Osteocyte (in vitro differentiated cells): ENCODE data around the gene WRNIP1. TPM values are rescaled to one million over a fixed set of nuclear protein-coding genes. Genes with fewer than 3 reads are reported as not detected.

ENCODE experiments used
- DNase-seq: peaks from one replicate; pipeline ENCODE4 v3.0.0; 2021; ENCODE audit warnings: mixed read lengths; ENCODE audit not compliant: unreplicated experiment; ENCODE audit errors: extremely low spot score
- H3K27ac Mint-ChIP-seq: one replicate; pipeline ENCODE4 v1.8.0; 2021; ENCODE audit warnings: mild to moderate bottlenecking, mixed read lengths; ENCODE audit not compliant: unreplicated experiment
- H3K27me3 Mint-ChIP-seq: one replicate; pipeline ENCODE4 v1.8.0; 2021; ENCODE audit warnings: mixed read lengths; ENCODE audit not compliant: unreplicated experiment
- H3K36me3 Mint-ChIP-seq: one replicate; pipeline ENCODE4 v1.8.0; 2021; ENCODE audit warnings: mixed read lengths; ENCODE audit not compliant: unreplicated experiment
- H3K4me1 Mint-ChIP-seq: one replicate; pipeline ENCODE4 v1.8.0; 2021; ENCODE audit warnings: mixed read lengths; ENCODE audit not compliant: unreplicated experiment
- H3K4me3 Mint-ChIP-seq: one replicate; pipeline ENCODE4 v1.8.0; 2021; ENCODE audit warnings: mild to moderate bottlenecking, moderate library complexity, mixed read lengths; ENCODE audit not compliant: unreplicated experiment
- H3K9me3 Mint-ChIP-seq: one replicate; pipeline ENCODE4 v1.8.0; 2021; ENCODE audit warnings: mixed read lengths; ENCODE audit not compliant: unreplicated experiment
- total RNA-seq: library from RNA; stranded (reverse); gene quantifications from 2 replicates; pipeline ENCODE4 v1.2.1, GENCODE V29; 2021
- TF ChIP-seq, protein P1 (sequence below): fragments of 200-600 bp; sonication (generic); IDR thresholded peaks from 2 replicates; pipeline ENCODE4 v1.5.0; 2021; ENCODE audit warnings: antibody characterized with exemption, mild to moderate bottlenecking, moderate library complexity

WRNIP1 gene
- total RNA-seq, 1 donor from 2014 or later, result 35.9 TPM

DNA sequence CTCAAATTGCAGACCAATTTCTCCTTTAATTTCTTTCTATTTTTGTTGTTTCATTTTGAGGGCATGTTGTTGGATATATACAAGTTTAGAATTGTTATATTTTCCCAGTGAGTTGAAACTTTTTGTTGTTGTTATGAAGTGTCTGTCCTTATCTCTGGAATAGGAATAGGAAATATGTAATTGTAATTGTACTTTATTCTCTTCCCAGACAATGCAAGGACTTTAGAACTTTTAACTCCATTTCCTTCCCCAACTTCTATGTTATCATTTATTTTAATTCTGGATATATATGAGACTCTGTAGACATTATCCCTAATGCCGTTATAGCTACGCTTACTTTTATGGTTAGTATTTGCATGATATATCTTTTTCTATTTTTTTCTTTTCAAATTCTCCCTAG, 64.1 kb downstream of the WRNIP1 start:
- Mint-ChIP-seq H3K4me3 (no peak overlapping the region), H3K27me3 (no peaks in the 10 kb centered on the region), H3K4me1 (no peaks in the 10 kb centered on the region), H3K9me3 (no peaks in the 10 kb centered on the region), H3K27ac (no peak overlapping the region), H3K36me3 (peaks cover 15% of the 10 kb centered on the region)
- DNase-seq, result no peak
- TF ChIP-seq, protein P1, sequence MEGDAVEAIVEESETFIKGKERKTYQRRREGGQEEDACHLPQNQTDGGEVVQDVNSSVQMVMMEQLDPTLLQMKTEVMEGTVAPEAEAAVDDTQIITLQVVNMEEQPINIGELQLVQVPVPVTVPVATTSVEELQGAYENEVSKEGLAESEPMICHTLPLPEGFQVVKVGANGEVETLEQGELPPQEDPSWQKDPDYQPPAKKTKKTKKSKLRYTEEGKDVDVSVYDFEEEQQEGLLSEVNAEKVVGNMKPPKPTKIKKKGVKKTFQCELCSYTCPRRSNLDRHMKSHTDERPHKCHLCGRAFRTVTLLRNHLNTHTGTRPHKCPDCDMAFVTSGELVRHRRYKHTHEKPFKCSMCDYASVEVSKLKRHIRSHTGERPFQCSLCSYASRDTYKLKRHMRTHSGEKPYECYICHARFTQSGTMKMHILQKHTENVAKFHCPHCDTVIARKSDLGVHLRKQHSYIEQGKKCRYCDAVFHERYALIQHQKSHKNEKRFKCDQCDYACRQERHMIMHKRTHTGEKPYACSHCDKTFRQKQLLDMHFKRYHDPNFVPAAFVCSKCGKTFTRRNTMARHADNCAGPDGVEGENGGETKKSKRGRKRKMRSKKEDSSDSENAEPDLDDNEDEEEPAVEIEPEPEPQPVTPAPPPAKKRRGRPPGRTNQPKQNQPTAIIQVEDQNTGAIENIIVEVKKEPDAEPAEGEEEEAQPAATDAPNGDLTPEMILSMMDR, result no peak

DNA sequence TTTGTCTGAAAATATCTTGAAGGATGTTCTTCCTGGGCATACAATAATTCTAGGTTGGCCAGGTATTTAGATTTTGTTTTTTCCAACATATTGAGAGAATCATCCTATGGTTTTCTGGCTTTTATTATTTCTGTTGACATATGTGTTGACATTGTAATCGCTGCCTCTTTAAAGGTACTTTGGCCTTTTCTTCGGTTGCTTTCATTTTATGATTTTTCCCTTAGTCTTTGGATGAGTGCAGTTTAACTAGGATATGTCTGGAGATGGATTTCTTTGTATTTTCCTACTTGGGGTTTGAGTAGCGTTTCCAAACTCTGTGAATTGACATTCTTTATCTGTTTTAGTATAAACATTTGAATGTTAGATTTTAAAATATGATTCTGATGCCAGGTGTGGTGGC, 65.0 kb downstream of the WRNIP1 start:
- DNase-seq, result no peak
- Mint-ChIP-seq H3K4me3 (no peak overlapping the region), H3K4me1 (no peaks in the 10 kb centered on the region), H3K9me3 (no peaks in the 10 kb centered on the region), H3K27me3 (no peaks in the 10 kb centered on the region), H3K36me3 (peaks cover 21% of the 10 kb centered on the region), H3K27ac (no peak overlapping the region)
- TF ChIP-seq, protein P1, result no peak

DNA sequence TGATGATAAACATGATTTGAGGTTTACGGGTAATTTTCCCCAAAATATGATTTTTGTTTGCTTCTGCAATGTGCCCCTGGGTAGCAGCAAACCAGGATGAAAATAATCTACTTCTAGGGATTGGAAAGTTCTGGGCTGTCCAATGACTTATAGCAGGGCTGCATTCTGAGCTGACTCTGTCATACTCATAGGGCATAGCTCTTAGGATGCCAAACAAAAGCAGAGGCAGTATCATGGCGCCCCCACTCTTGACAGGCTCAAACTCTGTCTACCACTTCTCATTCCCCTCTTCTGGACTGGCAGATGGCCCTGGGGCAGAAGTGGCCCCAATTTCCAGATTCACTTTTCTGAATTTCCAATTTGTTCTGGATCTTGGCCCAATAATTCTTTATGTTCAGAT, 66.2 kb downstream of the WRNIP1 start:
- Mint-ChIP-seq H3K9me3 (no peaks in the 10 kb centered on the region), H3K4me3 (no peak overlapping the region), H3K27me3 (no peaks in the 10 kb centered on the region), H3K36me3 (peaks cover 22% of the 10 kb centered on the region), H3K27ac (no peak overlapping the region), H3K4me1 (no peaks in the 10 kb centered on the region)
- no peak for DNase-seq
- TF ChIP-seq, protein P1, result no peak

DNA sequence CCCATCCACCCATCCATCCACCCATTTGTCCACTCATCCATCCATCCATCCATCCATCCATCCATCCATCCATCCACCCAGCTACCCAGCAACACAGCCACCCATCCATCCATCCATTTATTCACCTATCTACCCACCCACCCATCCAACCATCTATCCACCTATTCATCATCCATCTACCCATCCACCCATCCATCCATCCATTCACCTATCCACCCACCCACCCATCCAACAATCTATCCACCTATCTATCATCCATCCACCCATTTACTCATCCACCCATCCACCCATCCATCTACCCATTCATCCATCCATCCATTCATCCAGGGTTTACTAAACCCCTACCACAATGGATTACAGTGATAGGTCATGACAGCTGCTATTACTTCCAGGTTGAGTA, 69.1 kb downstream of the WRNIP1 start:
- no peak overlapping the region for H3K27ac Mint-ChIP-seq
- peaks cover 28% of the 10 kb centered on the region for H3K36me3 Mint-ChIP-seq
- H3K4me1 Mint-ChIP-seq, result peaks cover 3% of the 10 kb centered on the region
- TF ChIP-seq, protein P1, result no peak
- H3K27me3 Mint-ChIP-seq, result no peaks in the 10 kb centered on the region
- no peak for DNase-seq
- H3K9me3 Mint-ChIP-seq, result no peaks in the 10 kb centered on the region
- H3K4me3 Mint-ChIP-seq, result no peak overlapping the region

Other genes with a start within 250 kb of the WRNIP1 start
- 0.78 and 1.0 TPM in 2 replicates for gene MYLK4, start 14.5 kb upstream of the WRNIP1 start, total RNA-seq
- gene SERPINB1, start 76.5 kb downstream of the WRNIP1 start, total RNA-seq, result 13.7 and 14.8 TPM in 2 replicates
- 0.34 and 0.48 TPM in 2 replicates for gene SERPINB9, start 137.9 kb downstream of the WRNIP1 start, total RNA-seq
- 90.2 and 93.1 TPM in 2 replicates for gene SERPINB6, start 206.2 kb downstream of the WRNIP1 start, total RNA-seq
- 35.5 and 40.1 TPM in 2 replicates for gene NQO2, start 234.5 kb downstream of the WRNIP1 start, total RNA-seq